Trophoblast cell (in vitro differentiated cells and primary cell): ENCODE measurements around the gene SDS.

Source experiments
- DNase-seq, 2 donors: peaks; one replicate each; pipeline ENCODE4 v3.0.0-alpha.2; 2016
- H2AFZ ChIP-seq: 2 replicates; pipeline ENCODE4 v1.6.1; 2013; ENCODE audit warnings: low read length, moderate library complexity, mild to moderate bottlenecking; ENCODE audit not compliant: insufficient read depth, poor library complexity
- H2AK5ac ChIP-seq: 2 replicates; pipeline ENCODE4 v1.6.1; 2013; ENCODE audit warnings: mild to moderate bottlenecking, low read length
- H2BK120ac ChIP-seq: 2 replicates; pipeline ENCODE4 v1.6.1; 2013; ENCODE audit warnings: low read length, mild to moderate bottlenecking, moderate library complexity; ENCODE audit not compliant: insufficient read depth, poor library complexity
- H2BK12ac ChIP-seq: 2 replicates; pipeline ENCODE4 v1.6.1; 2013; ENCODE audit warnings: mild to moderate bottlenecking, low read length, moderate library complexity
- H2BK5ac ChIP-seq: 2 replicates; pipeline ENCODE4 v1.6.1; 2013; ENCODE audit warnings: low read length, low read depth, moderate library complexity, mild to moderate bottlenecking; ENCODE audit not compliant: poor library complexity
- H3K14ac ChIP-seq: 2 replicates; pipeline ENCODE4 v1.6.1; 2013; ENCODE audit warnings: mild to moderate bottlenecking, low read length
- H3K18ac ChIP-seq: 2 replicates; pipeline ENCODE4 v1.6.1; 2013; ENCODE audit warnings: mild to moderate bottlenecking, low read length
- H3K23ac ChIP-seq: 2 replicates; pipeline ENCODE4 v1.6.1; 2013; ENCODE audit warnings: low read length
- H3K27ac ChIP-seq: 2 replicates; pipeline ENCODE4 v1.5.1; 2013; ENCODE audit warnings: low read depth, mild to moderate bottlenecking, inconsistent platforms, low read length, moderate library complexity
- H3K27me3 ChIP-seq: 2 replicates; pipeline ENCODE4 v1.6.1; 2013; ENCODE audit warnings: inconsistent platforms, mild to moderate bottlenecking, low read length, moderate library complexity; ENCODE audit not compliant: insufficient read depth
- H3K36me3 ChIP-seq, 2 experiments: 1 replicate in 1 of 2; 2 replicates in 1 of 2; pipeline ENCODE4 v1.6.1; 2013; ENCODE audit warnings: low read length in 2 of 2, mild to moderate bottlenecking in 2 of 2, moderate library complexity in 1 of 2; ENCODE audit not compliant: insufficient read depth in 2 of 2, control insufficient read depth in 1 of 2
- H3K4ac ChIP-seq: 2 replicates; pipeline ENCODE4 v1.6.1; 2013; ENCODE audit warnings: low read depth, mild to moderate bottlenecking, low read length, moderate library complexity
- H3K4me1 ChIP-seq, 2 experiments: 1 replicate in 1 of 2; 2 replicates in 1 of 2; pipeline ENCODE4 v1.6.1; 2013; ENCODE audit warnings: low read length in 2 of 2, mild to moderate bottlenecking in 2 of 2, moderate library complexity in 1 of 2; ENCODE audit not compliant: insufficient read depth in 2 of 2, control insufficient read depth in 1 of 2
- H3K4me2 ChIP-seq: 2 replicates; pipeline ENCODE4 v1.6.1; 2013; ENCODE audit warnings: inconsistent platforms, mild to moderate bottlenecking, low read length, moderate library complexity
- H3K4me3 ChIP-seq: 2 replicates; pipeline ENCODE4 v1.5.1; 2013; ENCODE audit warnings: mild to moderate bottlenecking, low read depth, low read length, inconsistent platforms
- H3K79me1 ChIP-seq: one replicate; pipeline ENCODE4 v1.6.1; 2013; ENCODE audit warnings: low read length
- H3K79me2 ChIP-seq: 2 replicates; pipeline ENCODE4 v1.6.1; 2013; ENCODE audit warnings: low read length, mild to moderate bottlenecking; ENCODE audit not compliant: control insufficient read depth, insufficient read depth, poor library complexity
- H3K9ac ChIP-seq: 2 replicates; pipeline ENCODE4 v1.6.1; 2013; ENCODE audit warnings: mild to moderate bottlenecking, low read length
- H3K9me3 ChIP-seq: 2 replicates; pipeline ENCODE4 v1.6.1; 2013; ENCODE audit warnings: low read depth, mild to moderate bottlenecking, control low read depth, inconsistent platforms, low read length; ENCODE audit not compliant: insufficient read depth
- H4K12ac ChIP-seq: 2 replicates; pipeline ENCODE4 v1.6.1; 2013; ENCODE audit warnings: low read depth, mild to moderate bottlenecking, low read length, moderate library complexity
- H4K8ac ChIP-seq: 2 replicates; pipeline ENCODE4 v1.6.1; 2013; ENCODE audit warnings: low read depth, mild to moderate bottlenecking, low read length, moderate library complexity
- H4K91ac ChIP-seq: one replicate; pipeline ENCODE4 v1.6.1; 2013; ENCODE audit warnings: low read depth, mild to moderate bottlenecking, low read length, moderate library complexity
- WGBS: extraction: QIAGEN DNeasy Blood & Tissue Kit; methylation state at CpG from one replicate; pipeline ENCODE4 v1.1.7; 2013; ENCODE audit warnings: missing lambda C conversion rate; ENCODE audit not compliant: insufficient read length, insufficient coverage; ENCODE audit errors: extremely low coverage; 5-methylcytosine and 5-hydroxymethylcytosine counted together

The SDS gene

DNA sequence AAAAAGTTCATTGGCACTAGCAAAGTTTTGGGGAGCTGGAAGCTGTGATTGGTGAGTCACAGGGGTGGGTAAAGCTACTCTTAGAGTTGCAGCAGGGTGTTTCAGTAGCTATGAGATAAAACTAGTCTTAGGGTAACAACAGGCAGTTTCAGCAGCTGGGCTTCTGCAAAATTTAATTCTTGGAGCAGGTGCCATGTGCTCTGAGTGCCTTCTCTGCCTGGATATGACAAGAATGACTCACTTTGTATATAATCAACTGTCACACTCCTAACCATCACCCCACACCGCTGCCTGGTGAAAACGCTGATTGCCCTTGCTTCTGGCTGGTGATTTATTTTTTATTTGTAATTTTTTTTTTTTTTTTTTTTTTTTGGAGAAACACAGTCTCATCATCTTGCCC lies 55.8 kb downstream of the SDS start:
- DNase-seq, result no peak
- Histone ChIP-seq H2AFZ (no peak overlapping the region), H3K4me3 (no peak overlapping the region), H2BK12ac (no peak overlapping the region), H3K4me2 (no peak overlapping the region), H3K4ac (no peak overlapping the region), H3K79me1 (no peaks in the 10 kb centered on the region), H4K12ac (no peak overlapping the region), H3K79me2 (no peaks in the 10 kb centered on the region), H2AK5ac (no peak overlapping the region), H2BK120ac (no peak overlapping the region), H4K8ac (no peak overlapping the region), H3K27ac (no peak overlapping the region), H3K27me3 (no peaks in the 10 kb centered on the region), H3K23ac (no peak overlapping the region), H3K14ac (no peak overlapping the region), H4K91ac (no peak overlapping the region), H2BK5ac (no peak overlapping the region), H3K9ac (no peak overlapping the region), H3K18ac (no peak overlapping the region), H3K36me3 (no peaks in the 10 kb centered on the region), H3K4me1 (no peaks in the 10 kb centered on the region), H3K9me3 (no peaks in the 10 kb centered on the region)
- WGBS, result no CpG with 5 or more reads among the region's 2 CpGs

DNA sequence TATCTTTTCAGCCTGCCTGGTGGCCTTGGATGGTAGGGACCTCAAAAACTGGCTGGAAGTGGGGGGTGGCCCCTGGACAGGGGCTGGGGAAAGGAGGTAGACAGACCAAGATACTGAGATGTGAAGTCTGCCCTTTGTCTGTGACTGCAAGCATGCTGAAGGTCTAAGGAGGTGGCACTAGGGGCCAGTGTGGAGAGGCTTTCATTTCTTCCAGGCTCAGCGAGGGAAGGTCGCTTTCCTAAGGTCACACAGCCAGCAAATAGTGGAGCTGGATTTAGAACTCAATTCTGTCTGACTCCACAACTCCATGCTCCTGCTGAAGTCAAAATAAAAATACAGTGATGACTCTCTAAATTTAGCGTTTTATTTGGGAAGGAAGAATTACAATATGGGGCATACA lies 56.6 kb downstream of the SDS start:
- H4K12ac ChIP-seq, result no peak overlapping the region
- H3K4me1 ChIP-seq, result no peaks in the 10 kb centered on the region
- H3K79me2 ChIP-seq, result no peaks in the 10 kb centered on the region
- H3K4ac ChIP-seq, result no peak overlapping the region
- no peak overlapping the region for H3K4me2 ChIP-seq
- H3K79me1 ChIP-seq, result no peaks in the 10 kb centered on the region
- no CpG with 5 or more reads among the region's 3 CpGs for WGBS
- H3K27ac ChIP-seq, result no peak overlapping the region
- no peak overlapping the region for H2AK5ac ChIP-seq
- no peak overlapping the region for H3K14ac ChIP-seq
- no peaks in the 10 kb centered on the region for H3K27me3 ChIP-seq
- no peak overlapping the region for H2BK12ac ChIP-seq
- H4K91ac ChIP-seq, result no peak overlapping the region
- no peaks in the 10 kb centered on the region for H3K36me3 ChIP-seq
- no peak overlapping the region for H4K8ac ChIP-seq
- no peak overlapping the region for H3K4me3 ChIP-seq
- no peak for DNase-seq
- no peaks in the 10 kb centered on the region for H3K9me3 ChIP-seq
- no peak overlapping the region for H2BK120ac ChIP-seq
- no peak overlapping the region for H2AFZ ChIP-seq
- no peak overlapping the region for H3K23ac ChIP-seq
- H3K9ac ChIP-seq, result no peak overlapping the region
- no peak overlapping the region for H3K18ac ChIP-seq
- no peak overlapping the region for H2BK5ac ChIP-seq

DNA sequence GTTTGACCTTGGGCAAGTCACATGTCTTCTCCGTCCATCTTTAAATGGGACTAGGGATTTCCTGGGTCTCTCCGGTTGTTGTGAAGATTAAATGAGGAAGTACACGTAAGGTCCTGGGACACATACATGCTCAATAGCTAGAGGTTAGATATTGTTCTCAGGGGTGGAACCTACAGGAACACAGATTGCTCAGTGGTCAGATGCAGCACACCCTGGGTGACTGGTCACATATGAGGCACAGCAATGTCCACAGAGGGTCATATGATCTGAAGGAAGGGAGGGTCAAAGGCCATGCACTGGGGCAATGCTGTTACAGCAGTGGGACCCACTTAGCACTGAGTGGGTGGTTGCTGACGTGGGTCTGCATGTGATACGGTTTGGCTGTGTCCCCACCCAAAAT lies 57.3 kb downstream of the SDS start:
- no peak overlapping the region for H3K4me3 ChIP-seq
- no peak overlapping the region for H3K14ac ChIP-seq
- no peak overlapping the region for H2AK5ac ChIP-seq
- DNase-seq, result no peak
- no peaks in the 10 kb centered on the region for H3K36me3 ChIP-seq
- no peaks in the 10 kb centered on the region for H3K27me3 ChIP-seq
- H2AFZ ChIP-seq, result no peak overlapping the region
- H4K91ac ChIP-seq, result no peak overlapping the region
- no peaks in the 10 kb centered on the region for H3K9me3 ChIP-seq
- no peaks in the 10 kb centered on the region for H3K79me1 ChIP-seq
- no peak overlapping the region for H2BK12ac ChIP-seq
- no peak overlapping the region for H4K8ac ChIP-seq
- no peak overlapping the region for H2BK5ac ChIP-seq
- no peaks in the 10 kb centered on the region for H3K79me2 ChIP-seq
- no peak overlapping the region for H3K18ac ChIP-seq
- H3K4me2 ChIP-seq, result no peak overlapping the region
- no CpG with 5 or more reads among the region's 5 CpGs for WGBS
- H2BK120ac ChIP-seq, result no peak overlapping the region
- no peak overlapping the region for H3K4ac ChIP-seq
- no peak overlapping the region for H4K12ac ChIP-seq
- no peak overlapping the region for H3K23ac ChIP-seq
- H3K9ac ChIP-seq, result no peak overlapping the region
- H3K4me1 ChIP-seq, result no peaks in the 10 kb centered on the region
- H3K27ac ChIP-seq, result no peak overlapping the region

DNA sequence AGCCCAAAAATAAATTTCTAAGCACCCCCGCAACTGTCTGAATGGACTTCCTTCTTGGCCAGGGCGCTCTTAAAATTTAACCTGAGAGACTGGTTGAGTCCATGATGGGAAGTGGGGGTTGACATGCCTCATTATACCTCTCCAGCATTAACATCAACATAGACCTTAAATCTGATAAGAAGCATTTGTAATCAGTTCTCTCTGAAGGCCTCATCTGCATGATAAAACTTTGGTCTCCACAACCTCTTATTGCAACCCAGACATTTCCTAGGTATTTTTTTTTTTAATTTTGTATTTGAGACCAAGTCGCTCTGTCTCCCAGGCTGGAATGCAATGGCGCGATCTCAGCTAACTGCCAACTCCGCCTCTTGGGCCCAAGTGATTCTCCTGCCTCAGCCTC lies 58.4 kb downstream of the SDS start:
- H4K91ac ChIP-seq, result no peak overlapping the region
- H3K27ac ChIP-seq, result no peak overlapping the region
- H3K4me1 ChIP-seq, result no peaks in the 10 kb centered on the region
- no peaks in the 10 kb centered on the region for H3K36me3 ChIP-seq
- no peak overlapping the region for H4K12ac ChIP-seq
- H2BK12ac ChIP-seq, result no peak overlapping the region
- H2AK5ac ChIP-seq, result no peak overlapping the region
- H3K79me2 ChIP-seq, result no peaks in the 10 kb centered on the region
- H3K18ac ChIP-seq, result no peak overlapping the region
- no peak overlapping the region for H3K9ac ChIP-seq
- H3K9me3 ChIP-seq, result no peaks in the 10 kb centered on the region
- no peak overlapping the region for H3K4me2 ChIP-seq
- H3K4me3 ChIP-seq, result no peak overlapping the region
- no CpG with 5 or more reads among the region's 6 CpGs for WGBS
- H2AFZ ChIP-seq, result no peak overlapping the region
- no peak overlapping the region for H4K8ac ChIP-seq
- no peak for DNase-seq
- H2BK5ac ChIP-seq, result no peak overlapping the region
- H2BK120ac ChIP-seq, result no peak overlapping the region
- H3K27me3 ChIP-seq, result no peaks in the 10 kb centered on the region
- no peak overlapping the region for H3K23ac ChIP-seq
- H3K79me1 ChIP-seq, result no peaks in the 10 kb centered on the region
- H3K4ac ChIP-seq, result no peak overlapping the region
- no peak overlapping the region for H3K14ac ChIP-seq
